Subcutaneous adipose tissue (tissue), 4 donors: ENCODE results near the gene EPM2A. TPM values are rescaled to one million over a fixed set of nuclear protein-coding genes. Genes with fewer than 3 reads are reported as not detected.

ENCODE experiments used
- total RNA-seq, 4 donors: library from RNA; depleted of rRNA; stranded (reverse); fragments of >200 nt; gene quantifications; one replicate each; pipeline ENCODE4 v1.1.0, GENCODE V29; 2016
- TF ChIP-seq, protein P1 (sequence below): fragments of 450-650 bp; IDR thresholded peaks from one replicate; pipeline ENCODE4 v1.5.1; 2016; ENCODE audit warnings: low read depth, mild to moderate bottlenecking, control low read depth, antibody characterized with exemption, moderate library complexity

EPM2A gene
- total RNA-seq, 4 donors from 2014 or later: 7.3 to 30.7 (median 19.4) TPM

DNA sequence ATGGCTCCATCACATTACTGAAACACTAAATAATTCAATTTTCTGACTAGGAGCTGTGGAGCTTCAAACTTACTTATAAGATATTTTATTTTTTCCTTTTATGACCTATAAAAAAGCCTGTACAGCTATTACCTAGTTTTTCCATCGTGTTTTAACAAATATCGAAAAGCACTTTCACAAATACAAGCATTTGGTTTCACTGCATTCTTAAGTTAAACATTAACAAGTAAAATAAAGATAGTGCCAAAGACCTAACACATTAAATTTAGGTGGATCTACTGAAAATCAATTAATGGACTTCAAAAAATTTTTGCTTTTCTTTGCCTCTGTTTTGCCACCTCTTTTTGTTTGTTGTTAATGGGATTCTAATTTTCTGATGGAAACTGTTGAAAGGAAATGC lies 83.3 kb downstream of the EPM2A start:
- TF ChIP-seq, protein P1, sequence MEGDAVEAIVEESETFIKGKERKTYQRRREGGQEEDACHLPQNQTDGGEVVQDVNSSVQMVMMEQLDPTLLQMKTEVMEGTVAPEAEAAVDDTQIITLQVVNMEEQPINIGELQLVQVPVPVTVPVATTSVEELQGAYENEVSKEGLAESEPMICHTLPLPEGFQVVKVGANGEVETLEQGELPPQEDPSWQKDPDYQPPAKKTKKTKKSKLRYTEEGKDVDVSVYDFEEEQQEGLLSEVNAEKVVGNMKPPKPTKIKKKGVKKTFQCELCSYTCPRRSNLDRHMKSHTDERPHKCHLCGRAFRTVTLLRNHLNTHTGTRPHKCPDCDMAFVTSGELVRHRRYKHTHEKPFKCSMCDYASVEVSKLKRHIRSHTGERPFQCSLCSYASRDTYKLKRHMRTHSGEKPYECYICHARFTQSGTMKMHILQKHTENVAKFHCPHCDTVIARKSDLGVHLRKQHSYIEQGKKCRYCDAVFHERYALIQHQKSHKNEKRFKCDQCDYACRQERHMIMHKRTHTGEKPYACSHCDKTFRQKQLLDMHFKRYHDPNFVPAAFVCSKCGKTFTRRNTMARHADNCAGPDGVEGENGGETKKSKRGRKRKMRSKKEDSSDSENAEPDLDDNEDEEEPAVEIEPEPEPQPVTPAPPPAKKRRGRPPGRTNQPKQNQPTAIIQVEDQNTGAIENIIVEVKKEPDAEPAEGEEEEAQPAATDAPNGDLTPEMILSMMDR: no peak

DNA sequence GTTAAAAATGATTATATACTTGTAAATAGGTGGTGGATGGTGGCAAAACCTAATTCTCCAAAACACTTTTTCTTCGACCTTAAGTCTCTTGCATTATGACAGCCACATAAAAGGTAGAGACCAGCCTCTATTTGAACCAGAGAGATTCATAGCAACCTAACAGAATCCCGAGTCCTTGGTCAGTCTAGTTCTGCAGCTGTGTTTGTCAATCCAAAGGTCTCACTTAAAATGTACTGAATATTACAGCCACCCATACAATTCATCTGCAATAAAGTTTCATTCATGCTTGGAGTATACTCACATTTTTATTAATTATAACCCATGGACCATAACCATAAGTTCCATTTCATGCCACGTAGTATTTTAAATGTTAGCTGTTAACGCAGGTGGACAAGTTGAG lies 87.2 kb downstream of the EPM2A start:
- TF ChIP-seq, protein P1: no peak

DNA sequence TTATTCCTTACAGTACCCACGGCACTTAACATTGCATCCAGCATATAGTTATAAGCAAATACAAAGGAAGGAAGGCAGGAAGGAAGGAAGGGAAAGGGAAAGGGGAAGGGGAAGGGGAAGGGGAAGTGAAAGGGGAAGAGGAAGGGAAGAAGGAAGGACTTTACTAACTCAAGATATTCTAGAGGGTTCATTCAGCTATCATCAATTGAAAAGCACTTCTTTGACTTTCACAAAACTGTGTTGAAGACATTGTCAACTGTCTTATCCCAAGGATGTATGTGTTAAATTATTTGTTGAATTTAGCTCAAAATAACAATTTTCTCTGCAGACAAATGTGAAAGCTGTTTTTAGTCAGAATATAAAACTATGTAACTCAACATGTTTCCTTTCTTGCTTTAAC lies 87.7 kb downstream of the EPM2A start:
- TF ChIP-seq, protein P1: no peak

DNA sequence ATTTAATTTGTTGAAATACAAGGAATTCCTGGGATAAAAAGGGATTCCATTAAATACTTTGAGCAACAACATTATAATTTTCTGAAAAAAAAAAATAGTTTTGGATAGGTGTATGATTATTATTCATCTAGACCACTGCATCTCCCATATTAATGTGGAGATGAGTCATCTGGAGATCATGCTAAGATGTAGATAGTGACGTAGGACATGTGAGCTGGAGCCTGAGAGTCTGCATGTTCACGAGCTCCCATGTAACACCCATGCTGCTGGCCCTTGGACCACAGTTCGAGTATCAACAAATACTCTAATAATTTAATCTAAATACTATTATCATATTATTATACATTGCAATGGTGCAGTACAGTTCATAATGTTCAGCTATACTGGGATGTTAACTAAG lies 91.6 kb downstream of the EPM2A start:
- TF ChIP-seq, protein P1: no peak

DNA sequence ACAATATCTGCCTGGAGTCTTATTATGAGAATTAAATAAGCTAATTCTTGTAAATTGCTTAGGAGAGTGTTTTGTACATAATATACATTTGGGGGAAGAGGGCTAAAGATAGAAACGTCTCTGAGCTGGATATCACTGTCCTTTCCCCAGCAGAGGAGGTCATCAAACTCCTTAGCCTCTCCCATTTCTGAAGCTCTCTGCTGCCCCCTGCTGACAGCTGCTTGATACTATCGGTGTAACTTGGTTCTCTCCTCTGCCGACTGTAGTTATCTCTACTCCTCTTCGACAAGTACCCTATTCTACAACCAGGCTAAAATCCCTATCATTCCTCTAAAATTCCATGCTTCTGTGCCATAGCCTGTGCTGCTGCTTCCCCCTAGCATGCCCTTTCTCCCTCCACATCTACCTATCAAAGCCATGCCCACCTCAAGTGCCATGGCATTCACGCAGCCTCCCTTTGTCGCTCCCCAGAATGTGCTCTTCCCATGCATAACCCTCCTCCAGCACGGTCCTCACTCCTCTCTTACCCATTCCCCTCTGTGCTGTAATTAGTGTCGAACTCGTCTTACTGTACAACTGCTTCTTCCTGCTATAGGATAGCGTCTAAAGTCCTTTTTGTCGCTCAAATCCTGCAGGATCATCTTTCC lies 101.2 kb downstream of the EPM2A start:
- TF ChIP-seq, protein P1: no peak

DNA sequence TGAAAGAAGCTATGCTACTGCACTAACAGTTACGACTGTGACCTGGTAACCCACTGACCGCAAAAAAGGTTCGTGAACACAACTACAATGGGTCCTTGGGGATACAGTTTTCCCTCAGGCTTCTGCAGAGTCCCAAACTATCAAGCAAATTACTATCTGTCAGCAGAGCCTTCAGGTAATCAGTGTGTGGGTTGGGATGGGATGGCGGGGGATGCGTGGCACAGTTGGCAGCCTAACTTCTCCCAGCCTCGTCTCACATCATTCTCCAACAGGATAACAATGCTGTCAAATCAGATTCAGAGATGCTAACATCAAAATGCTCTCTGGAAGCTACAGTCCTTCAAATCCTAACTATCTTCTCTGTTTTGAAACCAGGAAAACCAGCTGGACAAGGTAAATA lies 102.3 kb downstream of the EPM2A start:
- TF ChIP-seq, protein P1: no peak

DNA sequence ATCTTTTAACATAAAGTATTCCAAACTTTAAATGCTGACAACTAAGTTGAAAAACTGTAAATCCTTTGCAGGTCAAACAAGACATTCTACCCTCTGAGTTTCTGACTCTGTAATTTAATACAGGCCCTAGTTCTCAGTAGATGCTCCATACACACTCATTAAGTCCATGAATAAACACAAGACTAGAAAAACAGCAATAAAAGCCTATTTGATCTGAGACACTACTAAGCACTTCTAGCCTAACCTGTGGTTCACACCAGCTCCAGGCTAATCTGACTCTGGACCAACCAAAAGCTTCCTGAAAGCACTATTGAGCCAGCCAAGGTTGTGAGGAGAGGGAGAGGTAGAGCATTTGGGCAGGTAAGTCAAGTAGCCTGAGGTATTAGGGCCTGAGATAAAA lies 103.9 kb downstream of the EPM2A start:
- TF ChIP-seq, protein P1: no peak
